Parietal lobe (tissue), 1 donor: ENCODE results near the gene FZD4. TPM values are rescaled to one million over a fixed set of nuclear protein-coding genes. Genes with fewer than 3 reads are reported as not detected.

Experiments
- total RNA-seq: library from RNA; depleted of rRNA; stranded (reverse); fragments of >200 nt; gene quantifications from one replicate; pipeline ENCODE4 v1.2.3, GENCODE V29; 2014

Gene FZD4
- 29.1 TPM for total RNA-seq

GRCh38 chr11:86955361-86956120 is at the start of gene FZD4:
TSS of gene FZD4 (minus strand) at chr11:86955395. CDS start at chr11:86955085, 310 bp downstream.

Other genes with a start within 250 kb of the FZD4 start
- 10.3 TPM for gene PRSS23, start 154.9 kb downstream of the FZD4 start, total RNA-seq
- gene TMEM135, start 82.5 kb upstream of the FZD4 start, total RNA-seq: 103 TPM